ENCODE data around the gene MTA3.
"Not testable (repeated sequence)": the region's sequence is repeated elsewhere in the genome, so short reads cannot be mapped to it uniquely, and the experiment has no call there.

The MTA3 gene

DNA sequence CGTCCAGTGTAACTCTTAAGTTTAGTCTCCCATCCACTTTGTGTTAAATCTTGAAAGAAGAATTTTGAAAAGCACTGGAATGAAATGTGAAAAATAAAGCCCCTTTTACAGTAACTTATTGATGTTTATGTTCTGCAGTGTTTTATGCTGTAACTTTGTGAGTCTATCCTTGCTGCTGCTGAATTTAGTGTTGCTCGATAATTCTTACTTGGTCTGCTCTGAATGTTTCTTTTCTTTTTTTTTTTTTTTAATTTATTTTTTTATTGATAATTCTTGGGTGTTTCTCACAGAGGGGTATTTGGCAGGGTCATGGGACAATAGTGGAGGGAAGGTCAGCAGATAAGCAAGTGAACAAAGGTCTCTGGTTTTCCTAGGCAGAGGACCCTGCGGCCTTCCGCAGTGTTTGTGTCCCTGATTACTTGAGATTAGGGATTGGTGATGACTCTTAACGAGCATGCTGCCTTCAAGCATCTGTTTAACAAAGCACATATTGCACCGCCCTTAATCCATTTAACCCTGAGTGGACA is 36.0 kb downstream of the MTA3 start:
- POLR2A ChIA-PET, result not testable (repeated sequence)

DNA sequence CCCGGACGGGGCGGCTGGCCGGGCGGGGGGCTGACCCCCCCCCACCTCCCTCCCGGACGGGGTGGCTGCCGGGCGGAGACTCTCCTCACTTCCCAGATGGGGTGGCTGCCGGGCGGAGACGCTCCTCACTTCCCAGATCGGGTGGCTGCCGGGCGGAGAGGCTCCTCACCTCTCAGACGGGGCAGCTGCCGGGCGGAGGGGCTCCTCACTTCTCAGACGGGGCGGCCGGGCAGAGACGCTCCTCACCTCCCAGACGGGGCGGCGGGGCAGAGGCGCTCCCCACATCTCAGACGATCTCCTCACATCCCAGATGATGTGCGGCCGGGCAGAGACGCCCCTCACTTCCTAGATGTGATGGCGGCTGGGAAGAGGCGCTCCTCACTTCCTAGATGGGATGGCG is 37.7 kb downstream of the MTA3 start:
- H3K9me3 ChIP-seq (ENCODE audit: control extremely low read depth in 1 of 5, control insufficient read depth in 4 of 5, insufficient read depth in 2 of 5, low read depth in 1 of 5, low read length in 4 of 5); H3K4me3 ChIP-seq (ENCODE audit: control insufficient read depth in 1 of 7, extremely low read depth in 1 of 7, insufficient read depth in 4 of 7, low read depth in 2 of 7, low read length in 6 of 7); CTCF ChIA-PET: not testable (repeated sequence)

More for the DNA sequence above, 36.0 kb downstream of the MTA3 start:
- H3K9me3 ChIP-seq (ENCODE audit: control extremely low read depth in 1 of 5, control insufficient read depth in 4 of 5, insufficient read depth in 2 of 5, low read depth in 1 of 5, low read length in 4 of 5); H3K27ac ChIP-seq (ENCODE audit: insufficient read depth in 1 of 2, low read depth in 1 of 2, low read length in 2 of 2, poor library complexity in 1 of 2, severe bottlenecking in 2 of 2); H3K27me3 ChIP-seq (replicated peaks in 2 of 5; ENCODE audit: control insufficient read depth in 4 of 5, insufficient read depth in 5 of 5, low read length in 4 of 5); H3K4me1 ChIP-seq (ENCODE audit: control extremely low read depth in 1 of 4, control insufficient read depth in 4 of 4, insufficient read depth in 4 of 4, low read length in 3 of 4); H3K36me3 ChIP-seq (ENCODE audit: control insufficient read depth in 4 of 4, insufficient read depth in 4 of 4, low read length in 3 of 4); DNase-seq; H3K4me3 ChIP-seq (ENCODE audit: control insufficient read depth in 1 of 7, extremely low read depth in 1 of 7, insufficient read depth in 4 of 7, low read depth in 2 of 7, low read length in 6 of 7); CTCF ChIA-PET: not testable (repeated sequence)
- 83% methylated on average over 1 of the region's 6 CpGs for WGBS (ENCODE audit: insufficient coverage)

DNA sequence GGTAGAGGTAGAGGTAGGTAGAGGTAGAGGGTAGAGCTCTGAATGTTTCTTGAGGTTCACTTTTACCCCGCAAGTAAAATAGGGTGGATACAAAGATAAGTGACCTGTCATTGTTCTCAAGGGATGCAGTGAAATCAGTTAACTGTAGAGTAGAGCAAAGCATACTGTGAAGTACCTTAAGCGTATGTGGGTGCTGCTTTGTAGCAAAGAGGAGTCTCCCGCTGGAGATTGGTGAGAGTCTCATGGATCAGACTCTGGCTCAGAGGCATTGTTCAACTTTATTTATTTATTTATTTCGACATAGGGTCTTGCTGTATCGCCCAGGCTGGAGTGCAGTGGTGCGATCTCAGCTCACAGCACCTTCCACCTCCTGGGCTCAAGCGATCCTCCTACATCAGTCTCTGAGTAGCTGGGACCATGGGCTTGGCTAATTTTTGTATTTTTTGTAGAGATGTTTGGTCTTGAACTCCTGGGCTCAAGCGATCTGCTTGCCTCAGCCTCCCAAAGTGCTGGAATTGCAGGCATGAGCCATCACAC is 38.7 kb downstream of the MTA3 start:
- Histone ChIP-seq H3K36me3 (ENCODE audit: control insufficient read depth in 4 of 4, insufficient read depth in 4 of 4, low read length in 3 of 4) (peaks cover 0 to 7% (median 0%) of the 10 kb centered on the region in 4 experiments), H3K4me3 (ENCODE audit: control insufficient read depth in 1 of 7, extremely low read depth in 1 of 7, insufficient read depth in 4 of 7, low read depth in 2 of 7, low read length in 6 of 7) (no peak overlapping the region), H3K9me3 (ENCODE audit: control extremely low read depth in 1 of 5, control insufficient read depth in 4 of 5, insufficient read depth in 2 of 5, low read depth in 1 of 5, low read length in 4 of 5) (no peaks in the 10 kb centered on the region), H3K4me1 (ENCODE audit: control extremely low read depth in 1 of 4, control insufficient read depth in 4 of 4, insufficient read depth in 4 of 4, low read length in 3 of 4) (no peaks in the 10 kb centered on the region), H3K27me3 (replicated peaks in 2 of 5; ENCODE audit: control insufficient read depth in 4 of 5, insufficient read depth in 5 of 5, low read length in 4 of 5) (no peaks in the 10 kb centered on the region), H3K27ac (ENCODE audit: insufficient read depth in 1 of 2, low read depth in 1 of 2, low read length in 2 of 2, poor library complexity in 1 of 2, severe bottlenecking in 2 of 2) (no peak overlapping the region)
- ChIA-PET POLR2A (no interaction called here), CTCF (interaction anchor here (0.8 kb wide), 1 partner anchor 39 kb away, joined by 3 read pairs; no protein-coding TSS in a partner anchor)
- WGBS (ENCODE audit: insufficient coverage), result 85% methylated on average over 6 of the region's 8 CpGs
- DNase-seq, result no peak

More for the DNA sequence above, 37.7 kb downstream of the MTA3 start:
- H3K27ac ChIP-seq (ENCODE audit: insufficient read depth in 1 of 2, low read depth in 1 of 2, low read length in 2 of 2, poor library complexity in 1 of 2, severe bottlenecking in 2 of 2); H3K36me3 ChIP-seq (ENCODE audit: control insufficient read depth in 4 of 4, insufficient read depth in 4 of 4, low read length in 3 of 4); H3K4me1 ChIP-seq (ENCODE audit: control extremely low read depth in 1 of 4, control insufficient read depth in 4 of 4, insufficient read depth in 4 of 4, low read length in 3 of 4); POLR2A ChIA-PET; DNase-seq; H3K27me3 ChIP-seq (replicated peaks in 2 of 5; ENCODE audit: control insufficient read depth in 4 of 5, insufficient read depth in 5 of 5, low read length in 4 of 5): not testable (repeated sequence)
- WGBS (ENCODE audit: insufficient coverage), result 80% methylated on average over 1 of the region's 33 CpGs

DNA sequence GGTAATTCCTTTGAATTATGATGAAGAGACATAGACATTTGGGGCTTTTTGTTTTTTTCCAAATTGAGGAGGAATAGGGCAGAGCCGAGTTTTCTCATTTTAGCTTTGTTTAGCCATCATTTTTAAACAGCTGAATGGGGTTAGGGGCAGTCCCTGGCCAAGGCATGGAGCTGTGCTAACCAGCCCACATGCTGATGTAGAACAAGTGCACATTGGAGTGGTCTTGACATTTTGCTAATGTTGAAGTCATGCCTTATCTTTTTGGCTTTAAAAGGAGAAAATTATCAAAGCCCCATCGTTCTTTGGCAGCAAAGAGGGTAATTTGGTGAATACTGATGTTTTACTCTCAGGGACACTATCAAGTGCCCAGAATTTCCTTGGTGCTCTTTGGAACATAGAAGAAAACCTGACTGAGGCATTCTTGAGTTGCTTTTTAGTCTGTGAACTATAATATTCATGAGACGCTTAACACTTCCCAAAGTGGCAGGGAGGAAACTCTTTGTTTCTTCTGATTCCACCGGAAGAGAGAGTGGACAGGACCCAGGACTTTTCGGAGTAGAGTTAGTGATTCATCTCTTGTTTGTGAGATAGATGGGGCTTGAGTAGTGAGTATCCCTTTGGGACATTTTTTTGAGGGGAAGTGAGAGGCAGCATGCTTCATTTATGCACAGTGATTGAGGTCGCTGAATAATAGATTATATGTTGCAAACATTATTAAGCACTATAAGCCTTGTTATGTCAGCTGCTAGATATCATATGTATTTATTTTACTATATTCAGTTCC is 45.0 kb downstream of the MTA3 start:
- Histone ChIP-seq H3K27me3 (replicated peaks in 2 of 5; ENCODE audit: control insufficient read depth in 4 of 5, insufficient read depth in 5 of 5, low read length in 4 of 5) (no peaks in the 10 kb centered on the region), H3K4me1 (ENCODE audit: control extremely low read depth in 1 of 4, control insufficient read depth in 4 of 4, insufficient read depth in 4 of 4, low read length in 3 of 4) (no peaks in the 10 kb centered on the region), H3K27ac (ENCODE audit: insufficient read depth in 1 of 2, low read depth in 1 of 2, low read length in 2 of 2, poor library complexity in 1 of 2, severe bottlenecking in 2 of 2) (no peak overlapping the region), H3K4me3 (ENCODE audit: control insufficient read depth in 1 of 7, extremely low read depth in 1 of 7, insufficient read depth in 4 of 7, low read depth in 2 of 7, low read length in 6 of 7) (no peak overlapping the region), H3K9me3 (ENCODE audit: control extremely low read depth in 1 of 5, control insufficient read depth in 4 of 5, insufficient read depth in 2 of 5, low read depth in 1 of 5, low read length in 4 of 5) (no peaks in the 10 kb centered on the region), H3K36me3 (ENCODE audit: control insufficient read depth in 4 of 4, insufficient read depth in 4 of 4, low read length in 3 of 4) (peaks cover 0 to 7% (median 1%) of the 10 kb centered on the region in 4 experiments)
- CTCF ChIA-PET, result interaction anchor here (1.2 kb wide), 1 partner anchor 13 kb away, joined by 3 read pairs; no protein-coding TSS in a partner anchor
- DNase-seq, result no peak
- POLR2A ChIA-PET, result no interaction called here
- 96% methylated on average over 3 of the region's 6 CpGs for WGBS (ENCODE audit: insufficient coverage)

DNA sequence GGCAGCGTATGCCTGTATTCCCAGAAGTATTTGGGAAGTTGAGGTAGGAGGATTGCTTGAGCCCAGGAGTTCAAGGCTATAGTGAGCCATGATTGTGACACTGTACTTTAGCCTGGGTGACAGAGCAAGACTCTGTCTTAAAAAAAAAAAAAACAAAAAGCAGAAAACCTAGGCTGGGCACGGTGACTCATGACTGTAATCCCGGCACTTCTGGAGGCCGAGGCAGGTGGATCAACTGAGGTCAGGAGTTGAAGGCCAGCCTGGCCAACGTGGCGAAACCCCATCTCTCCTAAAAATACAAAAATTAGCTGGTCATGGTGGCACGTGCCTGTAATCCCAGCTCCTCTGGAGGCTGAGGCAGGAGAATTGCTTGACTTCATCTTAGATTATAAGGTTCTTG is 46.4 kb downstream of the MTA3 start:
- H3K36me3 ChIP-seq (ENCODE audit: control insufficient read depth in 4 of 4, insufficient read depth in 4 of 4, low read length in 3 of 4), result peaks cover 0 to 7% (median 1%) of the 10 kb centered on the region in 4 experiments
- 100% methylated on average over 3 of the region's 7 CpGs for WGBS (ENCODE audit: insufficient coverage)
- POLR2A ChIA-PET, result no interaction called here
- H3K27me3 ChIP-seq (replicated peaks in 2 of 5; ENCODE audit: control insufficient read depth in 4 of 5, insufficient read depth in 5 of 5, low read length in 4 of 5), result no peaks in the 10 kb centered on the region
- no peak overlapping the region for H3K27ac ChIP-seq (ENCODE audit: insufficient read depth in 1 of 2, low read depth in 1 of 2, low read length in 2 of 2, poor library complexity in 1 of 2, severe bottlenecking in 2 of 2)
- no peak overlapping the region for H3K4me3 ChIP-seq (ENCODE audit: control insufficient read depth in 1 of 7, extremely low read depth in 1 of 7, insufficient read depth in 4 of 7, low read depth in 2 of 7, low read length in 6 of 7)
- DNase-seq, result no peak
- CTCF ChIA-PET, result interaction anchor here (0.6 kb wide), 2 partner anchors 24 to 281 kb away, joined by 3 read pairs; no protein-coding TSS in a partner anchor
- H3K9me3 ChIP-seq (ENCODE audit: control extremely low read depth in 1 of 5, control insufficient read depth in 4 of 5, insufficient read depth in 2 of 5, low read depth in 1 of 5, low read length in 4 of 5), result no peaks in the 10 kb centered on the region
- H3K4me1 ChIP-seq (ENCODE audit: control extremely low read depth in 1 of 4, control insufficient read depth in 4 of 4, insufficient read depth in 4 of 4, low read length in 3 of 4), result no peaks in the 10 kb centered on the region

DNA sequence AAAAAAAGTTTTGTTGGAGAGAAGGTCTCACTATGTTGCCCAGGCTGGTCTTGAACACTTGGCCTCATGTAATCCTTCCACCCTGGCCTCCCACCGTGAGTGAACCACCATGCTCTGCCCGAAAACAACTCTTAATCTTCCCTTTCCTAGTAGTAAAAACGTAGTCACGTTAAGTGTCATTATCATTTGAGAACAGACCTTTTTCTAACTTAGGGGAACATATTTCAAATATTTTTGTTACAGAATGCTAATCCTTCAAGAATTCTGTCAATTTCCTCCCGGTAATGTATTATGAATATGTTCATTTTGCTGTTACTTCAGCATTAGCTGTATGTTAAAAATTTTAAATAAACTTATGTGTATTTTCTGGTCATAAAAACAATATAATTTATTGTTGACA is 49.7 kb downstream of the MTA3 start:
- ChIA-PET CTCF (no interaction called here), POLR2A (no interaction called here)
- peaks cover 0 to 2% (median 0%) of the 10 kb centered on the region in 5 experiments for H3K27me3 ChIP-seq (replicated peaks in 2 of 5; ENCODE audit: control insufficient read depth in 4 of 5, insufficient read depth in 5 of 5, low read length in 4 of 5)
- no peaks in the 10 kb centered on the region for H3K9me3 ChIP-seq (ENCODE audit: control extremely low read depth in 1 of 5, control insufficient read depth in 4 of 5, insufficient read depth in 2 of 5, low read depth in 1 of 5, low read length in 4 of 5)
- no peak overlapping the region for H3K27ac ChIP-seq (ENCODE audit: insufficient read depth in 1 of 2, low read depth in 1 of 2, low read length in 2 of 2, poor library complexity in 1 of 2, severe bottlenecking in 2 of 2)
- H3K36me3 ChIP-seq (ENCODE audit: control insufficient read depth in 4 of 4, insufficient read depth in 4 of 4, low read length in 3 of 4), result peaks cover 0 to 4% (median 0%) of the 10 kb centered on the region in 4 experiments
- DNase-seq, result no peak
- no peaks in the 10 kb centered on the region for H3K4me1 ChIP-seq (ENCODE audit: control extremely low read depth in 1 of 4, control insufficient read depth in 4 of 4, insufficient read depth in 4 of 4, low read length in 3 of 4)
- WGBS (ENCODE audit: insufficient coverage), result no CpG with 5 or more reads among the region's 5 CpGs
- H3K4me3 ChIP-seq (ENCODE audit: control insufficient read depth in 1 of 7, extremely low read depth in 1 of 7, insufficient read depth in 4 of 7, low read depth in 2 of 7, low read length in 6 of 7), result no peak overlapping the region

DNA sequence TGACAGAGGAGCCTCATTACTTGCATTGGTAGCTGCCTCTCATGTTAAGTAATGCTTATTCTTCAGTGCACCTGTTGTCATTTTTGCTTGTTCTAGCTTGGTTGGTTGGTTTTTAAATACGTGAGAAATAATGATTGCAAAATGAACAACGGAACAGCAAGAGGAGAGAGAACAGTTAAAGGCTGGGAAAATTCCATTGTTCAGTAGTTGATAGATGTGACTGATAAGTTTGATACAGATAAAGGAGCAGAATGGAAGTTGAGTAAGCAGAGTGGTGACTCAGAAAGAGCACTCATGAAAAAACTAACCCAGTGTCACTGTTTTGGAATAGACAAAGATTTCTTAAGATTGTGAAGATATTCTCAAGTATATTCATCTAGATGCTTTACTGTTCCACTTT is 50.5 kb downstream of the MTA3 start:
- H3K27me3 ChIP-seq (replicated peaks in 2 of 5; ENCODE audit: control insufficient read depth in 4 of 5, insufficient read depth in 5 of 5, low read length in 4 of 5), result peaks cover 0 to 2% (median 0%) of the 10 kb centered on the region in 5 experiments
- no peak overlapping the region for H3K4me3 ChIP-seq (ENCODE audit: control insufficient read depth in 1 of 7, extremely low read depth in 1 of 7, insufficient read depth in 4 of 7, low read depth in 2 of 7, low read length in 6 of 7)
- H3K27ac ChIP-seq (ENCODE audit: insufficient read depth in 1 of 2, low read depth in 1 of 2, low read length in 2 of 2, poor library complexity in 1 of 2, severe bottlenecking in 2 of 2), result no peak overlapping the region
- no peak for DNase-seq
- WGBS (ENCODE audit: insufficient coverage), result 86% methylated on average over 1 of the region's 2 CpGs
- no peaks in the 10 kb centered on the region for H3K4me1 ChIP-seq (ENCODE audit: control extremely low read depth in 1 of 4, control insufficient read depth in 4 of 4, insufficient read depth in 4 of 4, low read length in 3 of 4)
- CTCF ChIA-PET, result no interaction called here
- H3K36me3 ChIP-seq (ENCODE audit: control insufficient read depth in 4 of 4, insufficient read depth in 4 of 4, low read length in 3 of 4), result peaks cover 0 to 4% (median 0%) of the 10 kb centered on the region in 4 experiments
- POLR2A ChIA-PET, result no interaction called here
- no peaks in the 10 kb centered on the region for H3K9me3 ChIP-seq (ENCODE audit: control extremely low read depth in 1 of 5, control insufficient read depth in 4 of 5, insufficient read depth in 2 of 5, low read depth in 1 of 5, low read length in 4 of 5)

Measured in common myeloid progenitor, CD34-positive (primary cell).